HUES48 (cell line): ENCODE measurements around the gene GNG12.

Experiments
- H3K27ac ChIP-seq: one replicate; pipeline ENCODE4 v1.7.0; 2013; ENCODE audit warnings: low read depth, low read length, inconsistent platforms
- H3K27me3 ChIP-seq: 2 replicates; pipeline ENCODE4 v1.6.1; 2013; ENCODE audit warnings: mild to moderate bottlenecking, low read length; ENCODE audit not compliant: control insufficient read depth, insufficient read depth
- H3K36me3 ChIP-seq: 2 replicates; pipeline ENCODE4 v1.6.1; 2013; ENCODE audit warnings: low read length; ENCODE audit not compliant: control insufficient read depth, insufficient read depth
- H3K4me1 ChIP-seq: 2 replicates; pipeline ENCODE4 v1.6.1; 2013; ENCODE audit warnings: mild to moderate bottlenecking, low read length; ENCODE audit not compliant: control insufficient read depth, insufficient read depth
- H3K4me3 ChIP-seq: 2 replicates; pipeline ENCODE4 v1.5.1; 2013; ENCODE audit warnings: mild to moderate bottlenecking, low read depth, low read length
- H3K9ac ChIP-seq: 2 replicates; pipeline ENCODE4 v1.6.1; 2013; ENCODE audit warnings: mild to moderate bottlenecking, low read depth, low read length, moderate library complexity
- H3K9me3 ChIP-seq: 2 replicates; pipeline ENCODE4 v1.6.1; 2013; ENCODE audit warnings: low read length; ENCODE audit not compliant: control insufficient read depth, insufficient read depth

Gene GNG12

DNA sequence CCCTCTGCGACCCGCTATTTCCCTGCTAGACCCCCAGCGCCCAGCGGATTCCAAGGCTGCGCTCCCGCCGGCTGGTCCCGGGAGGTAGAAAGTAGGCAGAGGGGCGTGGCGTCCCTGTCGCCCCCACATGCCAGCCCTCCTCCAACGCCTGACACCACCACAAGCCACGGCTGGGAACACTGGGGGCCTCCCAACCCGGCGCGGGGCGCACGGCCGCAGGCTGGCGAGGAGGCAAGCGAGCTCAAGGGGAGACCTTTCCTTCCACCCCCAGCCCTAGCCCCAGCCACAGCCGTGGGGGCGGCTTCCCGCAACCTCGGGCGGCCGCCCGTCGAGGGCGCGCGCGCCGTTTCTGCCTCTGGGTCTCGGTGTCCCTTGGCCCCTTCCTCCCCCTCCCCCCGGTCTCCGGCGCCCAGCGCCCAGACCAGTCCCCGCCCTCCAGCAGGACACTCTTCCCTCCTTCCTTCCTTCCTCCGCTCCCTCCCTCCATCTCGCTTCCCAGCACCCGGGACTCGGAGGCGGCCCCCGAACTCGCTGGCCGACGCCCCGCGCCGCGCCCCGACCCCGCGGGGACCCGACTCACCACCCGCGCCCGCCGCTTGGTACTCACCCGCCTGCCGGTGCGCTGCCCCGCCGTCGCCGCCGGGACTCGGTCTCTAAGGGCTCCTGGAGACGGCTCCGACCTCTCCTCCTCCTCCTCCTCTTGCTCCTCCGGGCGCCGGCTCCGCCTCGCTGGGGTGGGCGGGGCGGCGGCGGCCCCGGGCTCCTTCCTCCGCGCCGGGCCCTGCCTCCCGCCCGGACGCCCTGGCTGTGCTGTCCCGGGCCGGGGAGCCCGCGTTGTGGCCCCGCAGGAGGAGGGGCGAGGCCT, at the start of gene GNG12:
Gene GNG12, minus strand, starts transcription at position 731 of the 865 bp plus-strand sequence. CDS start 125,781 bp downstream, outside the sequence.
- H3K4me3 ChIP-seq, result peak within 1 kb of the TSS; percentile 91
- H3K27me3 ChIP-seq, result peaks cover 49% of the 10 kb centered on the region
- peak within 1 kb of the TSS; percentile 67 for H3K9ac ChIP-seq
- no peaks in the 10 kb centered on the region for H3K9me3 ChIP-seq
- peaks cover 22% of the 10 kb centered on the region for H3K4me1 ChIP-seq
- H3K27ac ChIP-seq, result peak within 1 kb of the TSS; percentile 73
- no peaks in the 10 kb centered on the region for H3K36me3 ChIP-seq

DNA sequence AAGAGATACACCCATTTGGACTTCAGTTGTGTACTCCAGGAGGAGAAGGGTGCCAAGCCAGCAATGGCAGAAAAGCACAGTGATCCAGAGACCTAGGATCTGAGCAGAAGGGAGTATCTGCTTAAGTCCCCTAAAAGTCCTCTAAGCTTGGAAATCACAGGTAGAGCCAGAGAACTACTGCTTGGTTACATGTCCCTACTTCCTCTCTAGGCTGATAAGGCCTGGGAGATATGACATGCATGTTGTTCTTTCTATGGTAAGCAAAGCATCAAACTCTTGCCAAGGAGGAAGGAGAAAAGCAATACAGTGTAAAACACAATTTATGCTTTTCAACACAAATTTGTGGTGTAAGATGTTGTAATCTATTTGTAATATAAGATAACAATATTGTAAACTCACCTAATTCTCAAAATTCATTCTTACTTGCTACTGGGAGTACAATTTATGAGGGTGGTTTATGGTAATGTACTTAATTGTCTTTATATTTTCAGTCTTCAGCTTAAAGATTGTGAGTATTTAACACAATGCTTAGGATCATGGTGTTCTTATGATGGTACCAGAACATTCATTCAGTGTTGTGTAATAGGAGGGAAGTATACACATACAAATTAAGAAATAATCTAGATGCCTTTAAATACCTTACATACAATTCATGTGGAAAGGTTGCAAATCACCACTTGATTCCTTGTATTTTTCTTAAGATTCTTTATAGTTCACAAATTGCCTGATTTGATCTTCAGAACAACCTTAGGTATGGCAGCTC, 49.1 kb upstream of the GNG12 start:
- Histone ChIP-seq H3K4me3 (no peak overlapping the region), H3K4me1 (no peaks in the 10 kb centered on the region)

DNA sequence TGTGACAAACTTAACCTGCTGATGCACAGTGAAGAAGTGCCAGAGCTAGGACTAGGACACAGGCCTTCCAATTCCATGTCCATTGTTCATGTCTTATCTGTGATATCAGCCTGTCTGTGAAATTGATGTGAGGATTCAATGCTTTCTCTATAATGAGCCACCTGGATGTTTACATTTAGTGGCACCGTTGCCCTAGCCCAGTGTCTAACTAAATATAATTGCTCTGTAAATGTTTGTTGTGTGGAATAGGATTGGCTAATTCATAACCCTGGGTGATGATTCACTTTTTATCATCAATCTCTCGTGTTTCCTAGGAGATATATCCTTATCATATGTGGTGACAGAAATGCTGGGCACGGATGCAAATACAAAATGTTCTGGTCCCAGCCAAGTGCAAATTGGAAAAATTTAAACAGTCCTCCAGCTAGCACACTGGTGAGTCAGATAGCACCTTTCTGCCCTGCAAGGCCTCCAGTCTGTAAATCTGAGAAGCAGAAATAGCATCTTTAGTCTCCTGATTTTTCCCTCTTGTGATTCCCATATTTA, 46.9 kb upstream of the GNG12 start:
- no peaks in the 10 kb centered on the region for H3K4me1 ChIP-seq
- no peaks in the 10 kb centered on the region for H3K27me3 ChIP-seq
- no peak overlapping the region for H3K9ac ChIP-seq
- no peaks in the 10 kb centered on the region for H3K36me3 ChIP-seq
- no peak overlapping the region for H3K27ac ChIP-seq
- no peak overlapping the region for H3K4me3 ChIP-seq
- no peaks in the 10 kb centered on the region; the same call in 1 of the 2 replicates for H3K9me3 ChIP-seq

More for the DNA sequence above, 49.1 kb upstream of the GNG12 start:
- Histone ChIP-seq H3K27ac (no peak overlapping the region), H3K27me3 (no peaks in the 10 kb centered on the region), H3K9ac (no peak overlapping the region), H3K36me3 (no peaks in the 10 kb centered on the region), H3K9me3 (no peaks in the 10 kb centered on the region)

DNA sequence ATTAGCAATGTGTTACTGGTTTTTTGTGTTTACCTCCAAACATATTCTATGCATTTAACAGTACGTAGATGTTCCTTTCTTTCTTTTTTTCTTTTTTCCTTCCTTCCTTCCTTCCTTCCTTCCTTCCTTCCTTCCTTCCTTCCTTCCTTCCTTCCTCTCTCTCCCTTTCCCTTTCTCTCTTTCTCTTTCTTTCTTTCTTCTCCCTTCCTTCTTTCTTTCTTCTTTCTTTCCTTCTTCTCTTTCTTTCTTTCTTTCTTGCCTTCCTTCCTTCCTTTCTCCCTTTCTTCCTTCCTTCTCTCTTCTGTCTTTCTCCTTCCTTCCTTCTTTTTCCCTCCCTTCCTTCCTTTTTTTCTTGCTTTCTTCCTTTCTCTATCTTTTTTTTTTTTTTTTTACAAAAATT, 46.2 kb upstream of the GNG12 start:
- Histone ChIP-seq H3K36me3 (no peaks in the 10 kb centered on the region), H3K4me1 (no peaks in the 10 kb centered on the region), H3K9me3 (no peaks in the 10 kb centered on the region; the same call in 1 of the 2 replicates), H3K4me3 (no peak overlapping the region), H3K27me3 (no peaks in the 10 kb centered on the region), H3K27ac (no peak overlapping the region), H3K9ac (no peak overlapping the region)

DNA sequence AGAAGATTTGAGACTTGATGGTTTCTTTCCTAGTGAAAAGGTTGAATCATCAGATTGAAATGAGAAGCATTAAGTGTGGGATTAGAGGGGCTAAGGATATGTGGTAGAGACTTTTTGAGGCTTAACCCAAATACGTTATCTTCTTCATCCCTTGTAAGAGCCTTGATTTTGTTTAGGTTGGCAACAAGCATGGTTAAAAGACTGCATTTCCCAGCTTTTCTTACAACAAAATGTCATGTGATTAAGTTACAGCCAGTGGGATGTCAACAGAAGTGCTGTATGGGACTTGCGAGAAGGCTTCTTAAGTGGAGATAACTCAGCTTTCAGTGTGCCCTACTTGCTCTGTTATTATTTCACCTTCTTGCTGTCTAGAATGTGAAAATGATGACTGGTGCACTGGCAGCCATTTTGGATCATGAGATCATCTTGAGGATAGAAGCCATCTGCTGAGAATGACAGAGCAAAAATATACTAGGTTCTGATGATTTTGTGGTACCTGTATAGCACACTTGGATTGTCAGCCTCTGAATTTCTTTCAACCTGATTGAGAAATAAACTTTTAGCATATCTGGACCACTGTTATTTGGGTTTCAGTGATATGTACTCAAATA, 41.3 kb upstream of the GNG12 start:
- Histone ChIP-seq H3K9ac (no peak overlapping the region), H3K4me1 (no peaks in the 10 kb centered on the region), H3K27ac (no peak overlapping the region), H3K36me3 (no peaks in the 10 kb centered on the region), H3K27me3 (no peaks in the 10 kb centered on the region), H3K9me3 (no peaks in the 10 kb centered on the region; the same call in 1 of the 2 replicates), H3K4me3 (no peak overlapping the region)

DNA sequence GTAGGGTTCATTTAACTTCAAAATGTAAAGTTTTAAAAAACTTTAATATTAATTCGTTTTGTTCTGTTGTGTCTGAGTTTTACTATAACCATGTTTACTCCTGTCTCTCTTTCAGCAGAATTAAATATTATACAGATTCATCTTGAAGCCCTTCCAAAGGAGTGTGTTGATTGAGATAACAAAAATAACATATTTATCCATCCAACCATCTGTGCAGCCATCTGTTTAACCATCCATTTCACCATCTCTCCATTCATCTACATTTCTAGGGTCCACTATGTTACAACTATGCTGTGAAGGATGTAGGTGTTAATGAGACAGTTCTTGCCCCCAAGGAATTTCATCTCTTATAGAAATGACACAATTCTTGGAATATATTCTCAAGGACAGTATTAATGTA, 36.0 kb upstream of the GNG12 start:
- no peak overlapping the region for H3K27ac ChIP-seq
- H3K9ac ChIP-seq, result no peak overlapping the region
- H3K27me3 ChIP-seq, result no peaks in the 10 kb centered on the region
- no peaks in the 10 kb centered on the region for H3K4me1 ChIP-seq
- no peaks in the 10 kb centered on the region for H3K9me3 ChIP-seq
- no peak overlapping the region for H3K4me3 ChIP-seq
- no peaks in the 10 kb centered on the region for H3K36me3 ChIP-seq

DNA sequence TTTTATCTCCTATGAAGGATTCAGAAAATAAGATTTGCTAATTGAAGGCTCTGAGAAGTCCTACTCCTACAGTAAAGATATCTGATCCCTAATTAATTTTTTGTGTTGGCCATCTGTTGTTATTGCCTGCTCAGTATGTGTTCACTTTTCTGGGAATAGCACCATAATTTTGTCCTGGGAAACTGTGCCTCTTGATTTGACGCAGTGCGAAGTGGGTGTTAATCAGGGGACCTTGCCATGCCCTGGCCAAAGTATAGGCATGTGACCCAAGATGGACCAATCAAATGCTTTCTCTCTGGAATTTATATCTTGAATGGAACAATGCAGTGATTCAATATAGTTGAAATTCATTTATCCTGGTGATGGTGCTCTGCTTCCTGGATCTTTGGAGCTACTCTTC, 30.4 kb upstream of the GNG12 start:
- Histone ChIP-seq H3K9ac (no peak overlapping the region), H3K9me3 (no peaks in the 10 kb centered on the region), H3K27me3 (no peaks in the 10 kb centered on the region), H3K4me1 (no peaks in the 10 kb centered on the region), H3K4me3 (no peak overlapping the region), H3K27ac (no peak overlapping the region), H3K36me3 (no peaks in the 10 kb centered on the region)

DNA sequence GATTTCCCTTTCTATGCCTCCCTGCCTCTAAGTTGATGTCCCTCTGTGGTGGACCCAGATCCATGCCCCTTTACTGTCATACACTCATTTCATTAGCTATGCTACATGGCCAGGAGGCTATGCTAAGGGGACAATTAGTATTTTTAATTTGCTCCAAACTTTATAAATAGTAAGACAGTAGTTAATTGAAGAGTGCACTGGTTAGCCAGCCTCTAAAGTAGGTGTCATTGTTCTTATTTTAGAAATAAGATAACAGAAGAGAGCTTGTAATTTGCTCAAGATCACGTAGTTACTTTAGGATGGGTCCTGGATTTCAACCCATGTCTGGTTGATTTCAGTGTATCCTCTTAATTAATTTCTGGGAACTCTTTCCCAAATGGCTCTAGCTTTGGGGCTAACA, 29.4 kb upstream of the GNG12 start:
- Histone ChIP-seq H3K4me1 (no peaks in the 10 kb centered on the region), H3K9me3 (no peaks in the 10 kb centered on the region), H3K27ac (no peak overlapping the region), H3K27me3 (no peaks in the 10 kb centered on the region), H3K4me3 (no peak overlapping the region), H3K9ac (no peak overlapping the region), H3K36me3 (no peaks in the 10 kb centered on the region)

DNA sequence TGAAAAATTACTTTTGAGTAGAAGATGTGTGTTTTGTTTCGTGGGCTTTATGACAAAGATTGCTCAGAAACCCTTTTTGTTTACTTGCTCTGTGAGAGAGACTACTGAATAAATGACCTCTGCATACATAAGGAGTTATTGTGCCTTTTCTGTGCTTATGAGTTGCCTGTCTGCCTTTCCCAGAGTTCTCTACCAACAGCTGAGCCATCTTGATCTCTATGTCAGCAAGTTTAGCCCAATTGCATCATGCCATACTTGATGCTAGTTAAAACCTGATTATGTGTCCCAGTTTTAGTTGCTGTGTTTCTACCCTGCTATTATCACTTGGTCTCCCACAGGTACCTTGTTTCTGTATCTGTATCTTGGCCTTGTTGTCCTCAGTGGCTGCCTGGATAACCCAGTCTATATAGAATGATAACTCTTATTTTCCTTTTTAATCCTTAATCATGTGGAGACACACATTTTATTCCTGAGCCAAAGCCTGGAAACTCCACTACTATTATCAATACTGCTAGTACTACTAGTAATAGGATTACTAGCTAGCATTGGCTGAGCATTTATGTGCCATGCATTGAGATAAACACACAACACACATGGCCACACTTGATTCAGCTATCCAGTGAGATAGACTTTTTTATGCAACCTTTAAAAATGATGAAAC, 28.7 kb upstream of the GNG12 start:
- Histone ChIP-seq H3K4me3 (no peak overlapping the region), H3K27ac (no peak overlapping the region), H3K4me1 (no peaks in the 10 kb centered on the region), H3K27me3 (no peaks in the 10 kb centered on the region), H3K9ac (no peak overlapping the region), H3K36me3 (no peaks in the 10 kb centered on the region), H3K9me3 (no peaks in the 10 kb centered on the region)

DNA sequence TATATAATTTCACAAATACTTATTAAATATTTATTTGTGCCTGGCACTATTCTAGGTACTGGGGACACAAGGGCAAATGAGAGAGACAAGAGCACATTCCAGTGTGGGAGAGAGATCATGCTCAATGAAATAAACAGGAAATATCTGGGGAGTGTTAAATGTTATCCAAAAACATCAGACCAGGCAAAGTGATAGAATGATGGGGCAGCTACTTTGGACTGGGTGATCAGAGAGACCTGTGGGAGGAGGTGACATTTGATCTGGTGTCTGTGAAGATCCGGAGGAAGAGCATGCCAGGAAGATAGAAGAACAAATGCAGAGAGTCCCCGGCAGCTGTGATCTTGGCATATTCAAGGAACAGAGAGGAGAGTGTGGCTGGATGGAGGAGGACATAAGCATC, 27.5 kb upstream of the GNG12 start:
- Histone ChIP-seq H3K4me3 (no peak overlapping the region), H3K4me1 (no peaks in the 10 kb centered on the region)

More for the DNA sequence above, 27.5 kb upstream of the GNG12 start:
- Histone ChIP-seq H3K9me3 (no peaks in the 10 kb centered on the region), H3K27me3 (no peaks in the 10 kb centered on the region), H3K9ac (no peak overlapping the region), H3K27ac (no peak overlapping the region), H3K36me3 (no peaks in the 10 kb centered on the region)
